Endothelial cell of umbilical vein (primary cell): ENCODE results near the gene OMA1. TPM values are rescaled to one million over a fixed set of nuclear protein-coding genes. Genes with fewer than 3 reads are reported as not detected.

Source experiments
- BruUV-seq: library from RNA; stranded (reverse); fragments of 400-500 nt; replicated peaks from 2 replicates; lab custom pipeline; 2021; lab: Mats Ljungman, UMichigan
- CTCF ChIA-PET: fragments of 300-600, 350-600 bp; sonication (Branson Sonifier 250); formaldehyde crosslinking; loops from one replicate; lab custom pipeline; 2021; ENCODE audit warnings: antibody characterized with exemption, inconsistent platforms; lab: Charles Lee
- POLR2A ChIA-PET: fragments of 300-600, 350-600 bp; sonication (Branson Sonifier 250); formaldehyde crosslinking; loops from one replicate; lab custom pipeline; 2021; ENCODE audit warnings: antibody characterized with exemption, inconsistent platforms; lab: Charles Lee
- DNase-seq: peaks from one replicate; pipeline ENCODE4 v3.0.0-alpha.2; 2011; ENCODE audit warnings: low read depth, low spot score
- FAIRE-seq: peaks from 2 replicates; lab custom pipeline; 2011; peaks lifted over from hg19 to GRCh38; lab: Jason Lieb, UNC
- H2AFZ ChIP-seq: 2 replicates; pipeline ENCODE4 v1.6.0; 2012; ENCODE audit warnings: low read depth, low read length, control low read depth, inconsistent platforms
- H3K27ac ChIP-seq: 2 replicates; pipeline ENCODE4 v1.5.1; 2011; ENCODE audit warnings: low read depth, mild to moderate bottlenecking, control low read depth, low read length, moderate library complexity; ENCODE audit not compliant: insufficient read depth
- H3K27me3 ChIP-seq, 2 experiments: 2 replicates each; pipeline versions ENCODE4 v1.6.0 to v1.6.1; 2011; ENCODE audit warnings: low read length in 2 of 2, mixed read lengths in 1 of 2; ENCODE audit not compliant: control insufficient read depth in 2 of 2, insufficient read depth in 2 of 2
- H3K36me3 ChIP-seq, 2 experiments: 2 replicates in 1 of 2; 3 replicates in 1 of 2; pipeline ENCODE4 v1.5.1; 2011; ENCODE audit warnings: low read length in 2 of 2, mild to moderate bottlenecking in 1 of 2, moderate library complexity in 1 of 2; ENCODE audit not compliant: control insufficient read depth in 2 of 2, insufficient read depth in 2 of 2; ENCODE audit errors: extremely low read depth in 1 of 2
- H3K4me1 ChIP-seq: 3 replicates; pipeline ENCODE4 v1.5.1; 2011; ENCODE audit warnings: mild to moderate bottlenecking, low read length; ENCODE audit not compliant: control insufficient read depth, insufficient read depth; ENCODE audit errors: extremely low read depth
- H3K4me2 ChIP-seq: 2 replicates; pipeline ENCODE4 v1.6.1; 2011; ENCODE audit warnings: low read length, control low read depth, mixed read lengths; ENCODE audit not compliant: insufficient read depth
- H3K4me3 ChIP-seq, 3 experiments: fragments of 200-600 bp in 1 of 3; sonication (generic), shearing (Covaris generic) in 1 of 3; replicated peaks in 1 of 3; 2 replicates each; pipeline ENCODE4 v1.5.1; 2011 to 2016; ENCODE audit warnings: control low read depth in 3 of 3, low read length in 3 of 3, mild to moderate bottlenecking in 2 of 3, inconsistent platforms in 1 of 3, low read depth in 1 of 3, moderate library complexity in 1 of 3; ENCODE audit not compliant: insufficient read depth in 1 of 3
- H3K79me2 ChIP-seq: 2 replicates; pipeline ENCODE4 v1.6.0; 2012; ENCODE audit warnings: low read length, inconsistent platforms; ENCODE audit not compliant: control insufficient read depth, insufficient read depth
- H3K9ac ChIP-seq: replicated peaks from 2 replicates; pipeline ENCODE3; 2011; ENCODE audit warnings: low read length, control low read depth; ENCODE audit not compliant: insufficient read depth; ENCODE audit errors: extremely low read depth
- H3K9me1 ChIP-seq: replicated peaks from 3 replicates; pipeline ENCODE4 v1.6.0; 2011; ENCODE audit warnings: mild to moderate bottlenecking, low read length; ENCODE audit not compliant: control insufficient read depth, insufficient read depth; ENCODE audit errors: extremely low read depth
- H3K9me3 ChIP-seq: replicated peaks from 2 replicates; pipeline ENCODE4 v1.5.1; 2012; ENCODE audit warnings: low read length, inconsistent platforms; ENCODE audit not compliant: control insufficient read depth, insufficient read depth
- H4K20me1 ChIP-seq: replicated peaks from 2 replicates; pipeline ENCODE3; 2011; ENCODE audit warnings: mild to moderate bottlenecking, low read length; ENCODE audit not compliant: control insufficient read depth, insufficient read depth; ENCODE audit errors: extremely low read depth
- EZH2 ChIP-seq: IDR thresholded peaks from 2 replicates; pipeline ENCODE4 v1.6.1; 2012; ENCODE audit warnings: borderline replicate concordance, low read depth, mild to moderate bottlenecking, moderate library complexity, low read length, inconsistent platforms; ENCODE audit not compliant: severe bottlenecking
- FOS ChIP-seq: IDR thresholded peaks from 2 replicates; pipeline ENCODE4 v1.6.1; 2011; ENCODE audit warnings: mild to moderate bottlenecking, low read length, moderate library complexity, borderline replicate concordance; ENCODE audit not compliant: insufficient read depth
- GATA2 ChIP-seq: IDR thresholded peaks from 2 replicates; pipeline ENCODE4 v1.7.0; 2011; ENCODE audit warnings: low read depth, mild to moderate bottlenecking, moderate library complexity, mixed read lengths, low read length; ENCODE audit not compliant: insufficient read length, insufficient read depth
- JUN ChIP-seq: IDR thresholded peaks from 2 replicates; pipeline ENCODE4 v1.6.1; 2011; ENCODE audit warnings: borderline replicate concordance, low read depth; ENCODE audit not compliant: insufficient read length, insufficient read depth
- MYC ChIP-seq: IDR thresholded peaks from one replicate; pipeline ENCODE4 v1.6.1; 2011; ENCODE audit warnings: mild to moderate bottlenecking, low read depth, low read length
- POLR2A ChIP-seq: IDR thresholded peaks from 2 replicates; pipeline ENCODE4 v1.6.1; 2012; ENCODE audit warnings: low read depth, mild to moderate bottlenecking, control low read depth, low read length
- POLR2AphosphoS5 ChIP-seq: IDR thresholded peaks from 2 replicates; pipeline ENCODE4 v1.6.1; 2012; ENCODE audit warnings: low read depth, mild to moderate bottlenecking, control low read depth, low read length, moderate library complexity; ENCODE audit not compliant: insufficient read depth
- dilution Hi-C: fragments of 300-500 bp; cut with MboI; formaldehyde crosslinking; loops from one replicate; pipeline ENCODE4 v1.15.0; 2019; ENCODE audit warnings: low sequenced_read_pairs; ENCODE audit not compliant: extremely low pct_ligation_motif_present
- intact Hi-C: fragments of 100-400 bp; cut with micrococcal nuclease; formaldehyde crosslinking; loops from one replicate; pipeline ENCODE4 v1.10.0; 2022
- polyA plus RNA-seq, 4 experiments: library from polyadenylated mRNA; depleted of rRNA in 3 of 4; stranded (reverse) in 3 of 4; unstranded in 1 of 4; fragments of >200 nt; gene quantifications; 2 replicates each; pipeline versions ENCODE4 v1.2.1 to v1.2.3, GENCODE V29; 2011 to 2012; ENCODE audit warnings: missing spikeins in 1 of 4
- total RNA-seq: library from RNA; stranded (reverse); gene quantifications from 2 replicates; pipeline ENCODE4 v1.2.3, GENCODE V29; 2021
- TF ChIP-seq, protein P1 (sequence below), 2 donors: IDR thresholded peaks; 1 replicate in 1 of 2; 2 replicates in 1 of 2; pipeline ENCODE4 v1.5.1; 2011; ENCODE audit warnings: low read length in 2 of 2, mild to moderate bottlenecking in 2 of 2, moderate library complexity in 2 of 2, control low read depth in 1 of 2, inconsistent platforms in 1 of 2, low read depth in 1 of 2; ENCODE audit not compliant: insufficient read depth in 1 of 2; ENCODE audit errors: extremely low read depth in 1 of 2
- TF ChIP-seq, protein P2 (sequence below): IDR thresholded peaks from 2 replicates; pipeline ENCODE4 v1.6.1; 2011; ENCODE audit not compliant: insufficient read depth, insufficient read length

OMA1 gene
- total and polyA plus RNA-seq, 2 donors (not counting 3 experiments of a cell fraction or from before 2014, with no cell fraction given), result 4.0 to 4.6 TPM

DNA sequence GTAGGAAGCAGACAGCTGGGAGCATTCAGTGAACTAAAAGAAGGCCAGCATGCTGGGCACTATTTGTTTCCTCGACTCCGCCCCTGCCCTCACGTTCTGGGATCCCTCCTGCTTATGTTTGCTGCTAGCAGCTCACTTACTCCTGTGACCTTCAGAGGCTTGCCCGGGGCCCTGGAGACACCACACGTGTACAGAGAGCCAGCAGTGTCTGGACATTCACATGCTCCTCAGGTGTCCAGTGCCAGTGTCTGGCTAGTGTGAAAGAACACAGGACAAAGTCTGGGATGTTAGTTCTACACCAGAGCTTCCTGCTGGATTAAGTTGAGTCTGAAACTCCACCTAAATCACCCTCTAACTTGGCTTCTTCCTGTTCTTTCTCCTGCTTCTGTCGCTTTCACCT lies 108.1 kb downstream of the OMA1 start:
- CTCF ChIA-PET, result no interaction called here

More for the DNA sequence above, 108.1 kb downstream of the OMA1 start:
- TF ChIP-seq, protein P1, sequence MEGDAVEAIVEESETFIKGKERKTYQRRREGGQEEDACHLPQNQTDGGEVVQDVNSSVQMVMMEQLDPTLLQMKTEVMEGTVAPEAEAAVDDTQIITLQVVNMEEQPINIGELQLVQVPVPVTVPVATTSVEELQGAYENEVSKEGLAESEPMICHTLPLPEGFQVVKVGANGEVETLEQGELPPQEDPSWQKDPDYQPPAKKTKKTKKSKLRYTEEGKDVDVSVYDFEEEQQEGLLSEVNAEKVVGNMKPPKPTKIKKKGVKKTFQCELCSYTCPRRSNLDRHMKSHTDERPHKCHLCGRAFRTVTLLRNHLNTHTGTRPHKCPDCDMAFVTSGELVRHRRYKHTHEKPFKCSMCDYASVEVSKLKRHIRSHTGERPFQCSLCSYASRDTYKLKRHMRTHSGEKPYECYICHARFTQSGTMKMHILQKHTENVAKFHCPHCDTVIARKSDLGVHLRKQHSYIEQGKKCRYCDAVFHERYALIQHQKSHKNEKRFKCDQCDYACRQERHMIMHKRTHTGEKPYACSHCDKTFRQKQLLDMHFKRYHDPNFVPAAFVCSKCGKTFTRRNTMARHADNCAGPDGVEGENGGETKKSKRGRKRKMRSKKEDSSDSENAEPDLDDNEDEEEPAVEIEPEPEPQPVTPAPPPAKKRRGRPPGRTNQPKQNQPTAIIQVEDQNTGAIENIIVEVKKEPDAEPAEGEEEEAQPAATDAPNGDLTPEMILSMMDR (IDR thresholded peaks at IDR 0.05; ENCODE audit: extremely low read depth in 1 of 2, insufficient read depth in 1 of 2, low read depth in 1 of 2, low read length in 2 of 2), result no peak
- TF ChIP-seq POLR2AphosphoS5 (no peak), EZH2 (no peak), POLR2A (no peak), MYC (no peak), FOS (no peak), JUN (no peak), GATA2 (no peak)
- TF ChIP-seq, protein P2, sequence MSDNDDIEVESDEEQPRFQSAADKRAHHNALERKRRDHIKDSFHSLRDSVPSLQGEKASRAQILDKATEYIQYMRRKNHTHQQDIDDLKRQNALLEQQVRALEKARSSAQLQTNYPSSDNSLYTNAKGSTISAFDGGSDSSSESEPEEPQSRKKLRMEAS, result no peak
- H3K4me2 ChIP-seq, result no peak overlapping the region
- H3K9me1 ChIP-seq, result no peaks in the 10 kb centered on the region
- peaks cover 12% of the 10 kb centered on the region for H3K4me1 ChIP-seq
- no TSS peak for BruUV-seq
- DNase-seq (no peak), FAIRE-seq (no peak)
- dilution Hi-C loops, result no loop called here
- H3K4me3 ChIP-seq, result no peak overlapping the region
- POLR2A ChIA-PET, result no interaction called here
- intact Hi-C loops, result loop anchor here (10.0 kb wide), 1 partner anchor 184 kb away; no protein-coding TSS in a partner anchor
- no peak overlapping the region for H3K9ac ChIP-seq
- no peaks in the 10 kb centered on the region for H3K36me3 ChIP-seq
- H3K79me2 ChIP-seq, result no peaks in the 10 kb centered on the region
- H4K20me1 ChIP-seq, result no peaks in the 10 kb centered on the region
- H3K27ac ChIP-seq, result no peak overlapping the region
- H3K9me3 ChIP-seq, result no peaks in the 10 kb centered on the region
- H2AFZ ChIP-seq, result no peak overlapping the region
- H3K27me3 ChIP-seq, result no peaks in the 10 kb centered on the region
